ENCODE measurements around the gene ANKRD17.

DNA sequence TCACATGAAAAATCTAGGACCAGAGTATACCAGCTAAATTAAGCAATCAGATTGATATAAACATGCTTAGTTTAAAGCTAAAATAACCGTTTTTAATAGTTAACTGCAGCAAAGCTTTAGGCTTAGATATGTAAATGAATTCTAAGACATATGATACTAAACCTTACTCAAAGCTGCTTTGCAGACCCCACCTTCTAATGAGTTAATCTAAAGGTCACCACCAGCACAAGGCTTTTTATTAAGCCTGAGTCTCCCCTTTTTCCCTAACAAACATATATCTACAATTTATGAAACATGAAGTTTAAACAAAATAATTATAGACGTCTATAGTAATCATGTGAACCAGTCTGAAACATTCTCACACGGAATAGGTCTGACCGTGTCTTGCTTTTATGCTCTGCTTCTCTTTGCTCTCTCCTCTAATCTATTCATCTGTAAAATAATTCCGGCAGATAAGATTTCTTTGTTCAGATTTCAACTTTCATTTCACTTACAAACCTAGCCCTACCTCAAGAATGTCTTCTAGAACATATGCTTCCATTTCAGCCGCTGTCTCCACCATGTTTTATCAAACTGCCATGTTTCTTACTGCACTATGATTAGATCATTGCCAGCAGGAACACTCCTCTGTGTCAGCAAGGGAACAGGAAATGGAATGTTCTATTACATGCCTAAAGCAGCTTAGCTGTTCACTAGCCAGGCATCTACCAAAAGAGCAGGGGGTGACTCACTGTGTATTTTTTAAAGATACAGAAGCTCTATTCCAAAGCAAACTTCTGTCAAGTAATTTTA, 35.9 kb downstream of the ANKRD17 start:
- no peak for TF ChIP-seq CTCF (conservative IDR thresholded peaks at IDR 0.05; ENCODE audit: low read length)
- TF ChIP-seq EZH2phosphoT487 (IDR thresholded peaks at IDR 0.05; ENCODE audit: borderline replicate concordance): no peak
